ENCODE measurements around the gene XPNPEP3. TPM values are rescaled to one million over a fixed set of nuclear protein-coding genes. Genes with fewer than 3 reads are reported as not detected.

Gene XPNPEP3
- total and polyA plus RNA-seq, 2 of the 4 experiments (the other 2 are of a cell fraction) = 9.3 to 10.9 TPM

DNA sequence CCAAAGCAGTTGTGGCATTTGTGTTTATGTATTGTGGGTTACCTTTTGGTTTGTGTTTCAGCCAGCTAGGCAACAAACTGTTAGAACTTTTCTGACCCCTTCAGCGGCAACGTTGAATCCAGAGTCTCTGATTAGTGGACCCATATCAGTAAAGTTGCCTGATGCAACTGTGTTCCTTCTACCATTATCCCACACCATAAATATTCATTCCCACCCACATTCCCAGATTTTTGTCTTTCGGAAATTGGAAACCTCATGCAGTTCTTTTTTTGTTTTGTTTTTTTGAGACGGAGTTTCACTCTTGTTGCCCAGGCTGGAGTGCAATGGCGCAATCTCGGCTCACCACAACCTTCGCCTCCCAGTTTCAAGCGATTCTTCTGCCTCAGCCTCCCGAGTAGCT, 63.6 kb downstream of the XPNPEP3 start:
- Histone ChIP-seq H2BK120ac (ENCODE audit: low read depth, low read length) (no peak overlapping the region), H3K4ac (ENCODE audit: low read depth, low read length) (no peak overlapping the region), H3K4me1 (ENCODE audit: control insufficient read depth, insufficient read depth, low read length) (peaks cover 1% of the 10 kb centered on the region), H3K18ac (ENCODE audit: low read depth, low read length) (no peak overlapping the region), H3K23ac (ENCODE audit: low read depth, low read length) (no peak overlapping the region), H3K9ac (ENCODE audit: low read depth, low read length) (no peak overlapping the region), H2AK9ac (replicated peaks; ENCODE audit: low read depth, low read length, poor library complexity) (no peak overlapping the region), H3K4me3 (ENCODE audit: insufficient read depth, low read depth, low read length) (no peak overlapping the region), H3K9me3 (ENCODE audit: control insufficient read depth, insufficient read depth, low read length) (no peaks in the 10 kb centered on the region), H3K4me2 (ENCODE audit: low read depth, low read length) (no peak overlapping the region), H3K36me3 (ENCODE audit: control insufficient read depth, insufficient read depth, low read length) (peaks cover 30% of the 10 kb centered on the region), H4K8ac (ENCODE audit: low read depth in 2 of 2, low read length in 2 of 2) (no peak overlapping the region), H3K14ac (replicated peaks; ENCODE audit: low read depth, low read length) (no peak overlapping the region), H4K5ac (ENCODE audit: low read depth, low read length) (no peak overlapping the region), H3K56ac (ENCODE audit: extremely low read depth, insufficient read depth, low read length) (no peak overlapping the region), H2BK15ac (ENCODE audit: low read depth, low read length) (no peak overlapping the region), H4K20me1 (ENCODE audit: insufficient read depth, low read length) (no peaks in the 10 kb centered on the region), H3K27ac (ENCODE audit: insufficient read depth, low read length) (no peak overlapping the region), H2AFZ (replicated peaks; ENCODE audit: low read length, poor library complexity) (no peak overlapping the region), H2BK20ac (ENCODE audit: low read depth, low read length) (no peak overlapping the region), H2BK5ac (ENCODE audit: low read depth, low read length, poor library complexity, severe bottlenecking) (no peak overlapping the region), H3K79me1 (ENCODE audit: low read depth in 1 of 2, low read length in 2 of 2) (no peaks in the 10 kb centered on the region; a peak in 1 of 4 replicates), H3K27me3 (ENCODE audit: control insufficient read depth, insufficient read depth, low read length) (no peaks in the 10 kb centered on the region), H3K9me1 (ENCODE audit: insufficient read depth, low read length) (no peaks in the 10 kb centered on the region; the same call in 1 of the 2 replicates), H4K91ac (ENCODE audit: insufficient read depth, low read depth, low read length) (no peak overlapping the region), H2AK5ac (ENCODE audit: low read depth, low read length) (no peak overlapping the region)
- WGBS, 2 experiments (ENCODE audit: extremely low coverage in 2 of 2, insufficient read length in 1 of 2) = no CpG with 5 or more reads among the region's 9 CpGs
- in situ Hi-C loops (cut with MboI; ENCODE audit: low sequenced_read_pairs) = no loop called here
- intact Hi-C loops (cut with micrococcal nuclease) = loop anchor here (5.0 to 10.0 kb wide), 2 partner anchors 204 to 337 kb away; no protein-coding TSS in a partner anchor
- CTCF ChIA-PET = interaction anchor here (0.6 kb wide), 1 partner anchor 290 kb away, joined by 5 read pairs; no protein-coding TSS in a partner anchor
- ATAC-seq (ENCODE audit: low read depth) = no peak
- dilution Hi-C loops (cut with HindIII; ENCODE audit: low sequenced_read_pairs, unreplicated experiment) = no loop called here
- DNase-seq = peak; percentile 6
- BruUV-seq (replicated peaks) = no TSS peak
- no peak for TF ChIP-seq RAD21 (IDR thresholded peaks at IDR 0.05; ENCODE audit: low read length)
- no peak for TF ChIP-seq RCOR1 (IDR thresholded peaks at IDR 0.05; ENCODE audit: insufficient replicate concordance, low read length)
- TF ChIP-seq CHD1 (IDR thresholded peaks at IDR 0.05; ENCODE audit: low read depth, low read length) = no peak
- no peak for TF ChIP-seq ELK1 (IDR thresholded peaks at IDR 0.05; ENCODE audit: borderline replicate concordance, low read depth, low read length)
- TF ChIP-seq POLR2A (IDR thresholded peaks at IDR 0.05; ENCODE audit: low read depth, low read length) = no peak
- no peak for TF ChIP-seq MAZ (IDR thresholded peaks at IDR 0.05; ENCODE audit: borderline replicate concordance, low read depth, low read length)
- POLR2A ChIA-PET (ENCODE audit: unreplicated experiment) = no interaction called here
